WTC11 (cell line): ENCODE results near the gene PIGR. TPM values are rescaled to one million over a fixed set of nuclear protein-coding genes. Genes with fewer than 3 reads are reported as not detected.
"Not testable (repeated sequence)": the region's sequence is repeated elsewhere in the genome, so short reads cannot be mapped to it uniquely, and the experiment has no call there.

Source experiments
- ATAC-seq: fragments of 200-7000 bp; cut with Tn5 transposase; 2 replicates; pipeline ENCODE4 v1.10.0; 2021; ENCODE audit warnings: mild to moderate bottlenecking, moderate library complexity
- CTCF ChIA-PET: fragments of 300-600 bp; sonication (Branson Sonifier 250); formaldehyde crosslinking; loops from one replicate; lab custom pipeline; 2021; ENCODE audit warnings: antibody characterized with exemption; lab: Charles Lee
- POLR2A ChIA-PET: fragments of 350-600 bp; sonication (Branson Sonifier 250); formaldehyde crosslinking; loops from one replicate; lab custom pipeline; 2021; ENCODE audit warnings: antibody characterized with exemption; lab: Charles Lee
- DNase-seq: peaks from one replicate; pipeline ENCODE4 v3.0.0; 2021; ENCODE audit warnings: low spot score
- H3K27ac Mint-ChIP-seq: 2 replicates; pipeline ENCODE4 v1.8.0; 2021; ENCODE audit warnings: mixed read lengths
- H3K27me3 Mint-ChIP-seq: 2 replicates; pipeline ENCODE4 v1.8.0; 2021; ENCODE audit warnings: low read depth, mild to moderate bottlenecking, moderate library complexity, mixed read lengths
- H3K36me3 Mint-ChIP-seq: 2 replicates; pipeline ENCODE4 v1.8.0; 2021; ENCODE audit warnings: mixed read lengths
- H3K4me1 Mint-ChIP-seq: 2 replicates; pipeline ENCODE4 v1.8.0; 2022; ENCODE audit warnings: mixed read lengths
- H3K4me3 Mint-ChIP-seq: 2 replicates; pipeline ENCODE4 v1.8.0; 2021; ENCODE audit warnings: mild to moderate bottlenecking, moderate library complexity, mixed read lengths
- H3K9me3 Mint-ChIP-seq: 2 replicates; pipeline ENCODE4 v1.8.0; 2021; ENCODE audit warnings: mixed read lengths
- ATF3 ChIP-seq: sonication (generic); formaldehyde crosslinking; conservative IDR thresholded peaks from 2 replicates; pipeline ENCODE4 v1.8.1; 2022; ENCODE audit warnings: mild to moderate bottlenecking, missing genetic modification reagents
- ATF6 ChIP-seq: sonication (generic); formaldehyde crosslinking; IDR thresholded peaks from 2 replicates; pipeline ENCODE4 v1.8.1; 2023; ENCODE audit warnings: mild to moderate bottlenecking, missing genetic modification reagents
- CBFB ChIP-seq: sonication (generic); formaldehyde crosslinking; IDR thresholded peaks from 2 replicates; pipeline ENCODE4 v1.8.1; 2022; ENCODE audit warnings: mild to moderate bottlenecking, low read depth, missing genetic modification reagents
- CREB1 ChIP-seq: sonication (generic); formaldehyde crosslinking; IDR thresholded peaks from 2 replicates; pipeline ENCODE4 v1.8.0; 2023; ENCODE audit warnings: mild to moderate bottlenecking, missing genetic modification reagents
- E2F5 ChIP-seq: sonication (generic); formaldehyde crosslinking; IDR thresholded peaks from 2 replicates; pipeline ENCODE4 v1.8.1; 2022; ENCODE audit warnings: mild to moderate bottlenecking, moderate library complexity, missing genetic modification reagents
- ELF4 ChIP-seq: sonication (generic); formaldehyde crosslinking; IDR thresholded peaks from 2 replicates; pipeline ENCODE4 v1.8.1; 2022; ENCODE audit warnings: low read depth, mild to moderate bottlenecking, moderate library complexity, missing genetic modification reagents
- GRHL2 ChIP-seq: fragments of 250-450 bp; sonication (Bioruptor Pico); IDR thresholded peaks from 2 replicates; pipeline ENCODE4 v1.8.0; 2022; ENCODE audit warnings: mild to moderate bottlenecking, moderate library complexity; ENCODE audit not compliant: insufficient replicate concordance, severe bottlenecking
- KAT7 ChIP-seq: sonication (generic); formaldehyde crosslinking; IDR thresholded peaks from 2 replicates; pipeline ENCODE4 v1.8.1; 2023; ENCODE audit warnings: missing genetic modification reagents, mild to moderate bottlenecking, borderline replicate concordance
- RELA ChIP-seq: sonication (generic); formaldehyde crosslinking; IDR thresholded peaks from 2 replicates; pipeline ENCODE4 v1.8.1; 2022; ENCODE audit warnings: missing genetic modification reagents, mild to moderate bottlenecking, borderline replicate concordance
- RORB ChIP-seq: fragments of 250-450 bp; sonication (Bioruptor Pico); IDR thresholded peaks from 2 replicates; pipeline ENCODE4 v1.9.0; 2021; ENCODE audit warnings: mild to moderate bottlenecking
- SMAD3 ChIP-seq: sonication (generic); formaldehyde crosslinking; IDR thresholded peaks from 2 replicates; pipeline ENCODE4 v1.8.0; 2022; ENCODE audit warnings: missing genetic modification reagents, mild to moderate bottlenecking, borderline replicate concordance
- SMAD4 ChIP-seq: sonication (generic); formaldehyde crosslinking; IDR thresholded peaks from 2 replicates; pipeline ENCODE4 v1.8.0; 2022; ENCODE audit warnings: mild to moderate bottlenecking, missing genetic modification reagents
- TEAD4 ChIP-seq: sonication (generic); formaldehyde crosslinking; IDR thresholded peaks from 2 replicates; pipeline ENCODE4 v1.8.0; 2022; ENCODE audit warnings: mild to moderate bottlenecking, missing genetic modification reagents
- TP53 ChIP-seq: sonication (generic); formaldehyde crosslinking; IDR thresholded peaks from 2 replicates; pipeline ENCODE4 v1.8.1; 2023; ENCODE audit warnings: mild to moderate bottlenecking, missing genetic modification reagents
- USF1 ChIP-seq: sonication (generic); formaldehyde crosslinking; IDR thresholded peaks from 2 replicates; pipeline ENCODE4 v1.8.0; 2022; ENCODE audit warnings: mild to moderate bottlenecking, missing genetic modification reagents
- ZBTB21 ChIP-seq: sonication (generic); formaldehyde crosslinking; IDR thresholded peaks from 2 replicates; pipeline ENCODE4 v1.8.1; 2023; ENCODE audit warnings: mild to moderate bottlenecking, missing genetic modification reagents, borderline replicate concordance
- ZNF219 ChIP-seq: sonication (generic); formaldehyde crosslinking; IDR thresholded peaks from 2 replicates; pipeline ENCODE4 v1.8.0; 2023; ENCODE audit warnings: missing genetic modification reagents, mild to moderate bottlenecking, borderline replicate concordance
- ZNF232 ChIP-seq: sonication (generic); formaldehyde crosslinking; IDR thresholded peaks from 2 replicates; pipeline ENCODE4 v1.8.0; 2022; ENCODE audit warnings: mild to moderate bottlenecking, missing genetic modification reagents
- ZNF317 ChIP-seq: sonication (generic); formaldehyde crosslinking; IDR thresholded peaks from 2 replicates; pipeline ENCODE4 v1.8.1; 2023; ENCODE audit warnings: low read depth, mild to moderate bottlenecking, moderate library complexity, missing genetic modification reagents, borderline replicate concordance
- total RNA-seq: library from RNA; stranded (reverse); gene quantifications from 3 replicates; pipeline ENCODE4 v1.2.3, GENCODE V29; 2021

PIGR gene
- total RNA-seq, 1 experiment from 2014 or later = 1.9 TPM

- TF ChIP-seq ATF6 (CRISPR knock-in tag) (no peak), RELA (CRISPR knock-in tag) (no peak), CBFB (CRISPR knock-in tag) (no peak), SMAD4 (CRISPR knock-in tag) (no peak), TEAD4 (CRISPR knock-in tag) (no peak), GRHL2 (CRISPR knock-in tag) (no peak), ZBTB21 (CRISPR knock-in tag) (no peak), E2F5 (CRISPR knock-in tag) (no peak)
- TF ChIP-seq, all 79 proteins: peak for 0
Observed at GRCh38 chr1:206925106-206925736, 21.0 kb downstream of the PIGR start (continued).

GRCh38 chr1:206924592-206925105 is 21.6 kb downstream of the PIGR start:
- ATAC-seq = no peak
- no peak for TF ChIP-seq TP53
- no peak for TF ChIP-seq SMAD3 (CRISPR knock-in tag)
- no peak for TF ChIP-seq CREB1 (CRISPR knock-in tag)
- TF ChIP-seq ATF3 (CRISPR knock-in tag) = no peak
- no peak for TF ChIP-seq KAT7 (CRISPR knock-in tag)
- TF ChIP-seq ELF4 = no peak

GRCh38 chr1:206923961-206924557 is 22.2 kb downstream of the PIGR start:
- DNase-seq, H3K4me1 Mint-ChIP-seq, H3K27ac Mint-ChIP-seq, ATAC-seq, POLR2A ChIA-PET, H3K4me3 Mint-ChIP-seq, H3K27me3 Mint-ChIP-seq, H3K9me3 Mint-ChIP-seq, H3K36me3 Mint-ChIP-seq: not testable (repeated sequence)
- CTCF ChIA-PET = interaction anchor here (1.7 to 2.1 kb wide), 3 partner anchors 10 to 58 kb away, joined by 9 to 15 read pairs (median 9); no protein-coding TSS in a partner anchor

More at GRCh38 chr1:206924592-206925105, 21.6 kb downstream of the PIGR start:
- Mint-ChIP-seq H3K27ac (no peak overlapping the region), H3K4me3 (no peak overlapping the region), H3K27me3 (no peaks in the 10 kb centered on the region), H3K4me1 (no peaks in the 10 kb centered on the region), H3K36me3 (no peaks in the 10 kb centered on the region), H3K9me3 (no peaks in the 10 kb centered on the region)
- ChIA-PET POLR2A (no interaction called here), CTCF (interaction anchor here (0.6 to 2.1 kb wide), 11 partner anchors 9 to 190 kb away, joined by 3 to 17 read pairs (median 6); no protein-coding TSS in a partner anchor)
- DNase-seq = no peak

GRCh38 chr1:206923009-206923960 is 23.0 kb downstream of the PIGR start:
- Mint-ChIP-seq H3K27me3 (no peaks in the 10 kb centered on the region), H3K4me3 (no peak overlapping the region)
- CTCF ChIA-PET = interaction anchor here (1.7 to 3.2 kb wide), 2 partner anchors 9 to 12 kb away, joined by 6 to 17 read pairs; no protein-coding TSS in a partner anchor
- DNase-seq = no peak
- TF ChIP-seq USF1 (CRISPR knock-in tag) = no peak
- TF ChIP-seq ZNF219 (CRISPR knock-in tag) = no peak
- no peak for TF ChIP-seq ZNF317 (CRISPR knock-in tag)
- TF ChIP-seq ZNF232 = no peak
- no peak for TF ChIP-seq RORB
- no peak for TF ChIP-seq TP53
- TF ChIP-seq, all 79 proteins: peak for 0
- no peaks in the 10 kb centered on the region for H3K36me3 Mint-ChIP-seq
- POLR2A ChIA-PET = no interaction called here
- no peaks in the 10 kb centered on the region for H3K9me3 Mint-ChIP-seq
- no peaks in the 10 kb centered on the region for H3K4me1 Mint-ChIP-seq
- ATAC-seq = no peak
- no peak overlapping the region for H3K27ac Mint-ChIP-seq
